HG02642 (cell line): Measurements from ENCODE around the gene PAH.

Experiments
- ATAC-seq: cut with Tn5 transposase; IDR thresholded peaks from one replicate; pipeline ENCODE4 v1.9.1; 2021; ENCODE audit warnings: mild to moderate bottlenecking; ENCODE audit not compliant: unreplicated experiment, poor library complexity

The PAH gene

DNA sequence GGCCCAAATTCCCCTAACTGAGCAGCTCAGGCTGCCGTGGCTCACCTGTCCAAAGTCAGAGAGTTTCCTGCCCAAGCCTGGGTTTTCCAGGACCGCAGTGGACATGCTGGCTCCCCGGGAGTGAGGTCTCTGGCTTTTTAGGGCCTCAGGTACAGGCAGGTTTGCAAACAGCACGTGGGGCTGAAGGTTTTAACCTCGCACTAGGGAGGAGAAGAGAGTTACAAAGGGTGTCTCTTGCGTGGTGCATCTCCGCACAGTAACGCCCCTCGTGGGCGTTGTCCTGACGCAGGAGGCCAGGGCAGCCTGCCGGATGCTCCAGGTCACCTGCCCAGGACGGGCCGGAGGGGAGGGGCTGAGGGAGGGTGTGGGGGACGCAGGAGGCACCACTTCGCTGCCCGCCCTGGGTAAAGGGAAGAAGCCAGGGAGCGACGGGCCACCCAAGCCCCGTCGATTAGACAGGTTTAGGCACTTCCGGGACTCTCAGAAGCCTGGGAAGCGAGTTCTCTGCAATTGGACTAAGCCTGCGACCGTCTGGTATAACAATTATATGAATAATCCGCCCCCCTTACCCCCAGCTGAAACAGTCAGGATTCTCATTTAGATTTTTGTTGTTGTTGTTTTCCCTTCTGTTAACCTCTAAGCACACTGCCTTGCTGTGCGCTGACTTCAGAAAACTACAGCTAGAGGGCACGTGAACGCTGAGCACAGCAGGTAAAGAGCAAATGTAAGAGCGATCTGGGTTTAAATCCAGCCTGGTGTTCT, at the start of gene PAH:
TSS of gene PAH (minus strand) at position 219 of the 762 bp plus-strand sequence. CDS start at position 105, 114 bp downstream.
- peak; percentile 68 for ATAC-seq

DNA sequence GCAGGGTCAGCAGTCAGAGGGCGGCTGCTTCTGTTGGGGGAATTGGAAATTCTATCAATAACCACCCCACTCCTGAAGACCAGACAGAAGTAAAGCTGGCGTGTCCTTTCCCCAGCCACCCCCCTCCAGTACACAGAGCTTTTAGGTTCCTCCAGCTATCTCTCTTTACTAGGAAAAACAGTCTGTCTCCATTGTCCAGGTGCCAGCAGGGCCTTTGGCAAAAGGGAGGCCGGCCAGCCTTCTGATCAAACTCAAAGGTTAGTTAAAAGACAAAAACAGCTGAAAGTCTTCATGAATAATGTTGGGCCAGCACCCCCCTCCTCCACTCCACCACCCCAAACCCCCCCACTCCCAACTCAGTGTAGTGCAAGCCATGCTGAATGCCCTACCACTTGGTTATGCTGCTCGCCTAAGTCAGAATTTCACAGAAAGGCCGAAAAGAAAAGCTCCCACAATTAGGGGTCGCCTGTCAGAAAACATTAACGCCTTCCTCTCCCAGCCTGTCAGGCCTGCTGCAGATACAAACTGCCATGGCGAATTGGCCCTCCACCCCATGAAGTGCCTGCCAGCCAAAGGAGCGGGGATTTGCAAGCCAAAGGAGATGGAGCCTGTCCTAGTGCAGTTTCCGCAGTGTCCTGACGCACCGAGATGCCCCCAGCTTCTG, 49.3 kb upstream of the PAH start:
- no peak for ATAC-seq

DNA sequence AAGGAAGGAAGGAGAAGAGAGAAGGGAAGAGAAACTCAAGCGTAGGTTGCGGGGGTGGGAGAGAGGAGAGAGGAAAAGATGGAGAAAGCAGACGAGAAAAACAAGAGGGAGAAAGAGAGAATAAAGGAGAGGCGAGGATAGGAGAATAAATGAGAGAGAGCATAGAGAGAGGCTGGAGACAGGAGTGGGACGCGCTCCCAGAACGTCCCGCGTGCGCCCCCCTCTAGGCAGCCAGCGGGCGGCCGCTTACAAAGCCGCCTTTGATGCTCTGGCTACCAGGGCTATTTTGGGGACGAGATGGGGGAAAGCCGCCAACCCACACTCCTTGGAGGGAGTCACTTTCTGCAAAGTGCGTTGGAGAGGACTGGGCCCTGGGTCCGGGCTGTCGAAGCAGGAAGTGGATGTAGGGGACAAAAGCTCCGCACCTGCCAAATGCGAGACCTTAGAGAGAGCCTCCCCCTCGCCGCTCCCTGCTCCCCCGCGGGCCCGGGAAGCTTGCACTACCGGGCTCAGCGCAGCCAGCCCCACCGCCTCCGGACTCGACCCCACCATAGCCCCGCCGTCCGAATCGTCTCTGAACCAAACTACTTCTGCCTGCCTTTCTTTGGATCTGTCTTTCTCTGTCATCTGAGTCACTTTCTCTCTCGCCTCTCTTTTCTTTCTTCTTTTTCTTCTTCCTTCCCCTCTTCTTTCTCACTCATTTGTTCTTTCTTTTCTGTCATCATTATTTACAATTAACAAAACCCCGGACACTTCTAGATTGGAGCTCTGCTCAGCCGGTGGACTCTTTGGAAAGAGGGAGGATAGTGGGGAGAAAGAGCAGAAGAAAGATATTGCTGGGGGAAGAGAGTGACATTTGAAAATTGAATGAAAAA, 48.5 kb upstream of the PAH start:
- ATAC-seq = peak; percentile 46

GRCh38 chr12:102964872-102965271, 47.8 kb upstream of the PAH start:
- ATAC-seq = peak; percentile 76

- ATAC-seq = no peak
These were observed 46.8 kb upstream of the PAH start for GRCh38 chr12:102963796-102964195.

DNA sequence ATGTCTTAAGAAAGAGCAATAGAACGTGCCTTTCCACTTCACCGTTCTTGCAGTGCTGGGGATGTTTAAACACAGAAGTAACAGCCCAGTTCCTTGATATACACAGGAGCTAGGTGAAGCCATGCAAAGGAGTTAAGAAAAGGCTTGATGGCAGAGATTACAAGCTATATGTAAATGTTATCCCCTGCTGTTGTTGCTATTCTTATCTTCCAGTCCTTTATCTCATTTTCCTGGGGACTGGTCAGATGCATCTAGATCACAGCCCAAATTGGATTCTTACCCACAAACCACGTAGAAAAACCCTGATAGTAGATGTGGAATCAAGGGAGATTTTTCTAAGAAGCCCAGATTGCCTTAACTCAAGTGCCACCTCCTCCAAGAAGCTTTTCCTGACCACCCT, 45.9 kb upstream of the PAH start:
- ATAC-seq = no peak

GRCh38 chr12:102962532-102962931, 45.5 kb upstream of the PAH start:
- ATAC-seq = no peak

GRCh38 chr12:102961466-102961855, 44.4 kb upstream of the PAH start:
- no peak for ATAC-seq

DNA sequence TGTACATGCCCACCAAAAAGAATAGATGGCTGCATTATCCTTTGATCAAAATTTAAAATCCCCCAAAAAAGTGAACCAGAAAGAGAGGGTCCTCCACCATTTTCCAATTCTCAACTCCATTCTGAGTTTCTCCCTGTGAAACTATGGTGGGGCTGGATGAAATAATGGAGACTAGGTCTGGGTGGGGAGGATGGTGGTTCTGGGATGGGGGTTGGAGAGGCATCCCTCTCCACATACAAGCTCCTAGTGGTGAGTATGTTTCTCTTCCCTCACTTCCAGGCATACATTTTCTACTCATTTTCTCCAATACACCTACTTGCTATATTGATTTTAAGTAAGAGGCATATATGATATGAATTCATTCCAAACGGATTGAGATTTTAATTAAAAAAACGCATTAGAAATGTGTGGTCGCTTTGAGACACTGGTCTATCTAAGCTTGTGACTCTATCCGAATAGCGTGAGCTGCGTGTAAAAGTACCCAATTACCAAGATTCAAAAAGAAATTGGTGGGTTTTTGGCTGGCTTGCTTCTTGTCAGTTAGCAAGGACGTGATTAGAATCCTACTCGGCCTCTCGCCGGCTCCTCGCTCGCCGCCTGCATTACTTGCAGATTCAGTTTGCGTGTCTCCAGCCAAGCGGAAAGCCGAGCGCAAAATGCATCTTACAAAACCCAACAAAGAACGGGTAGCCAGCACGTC, 43.9 kb upstream of the PAH start:
- ATAC-seq = no peak

DNA sequence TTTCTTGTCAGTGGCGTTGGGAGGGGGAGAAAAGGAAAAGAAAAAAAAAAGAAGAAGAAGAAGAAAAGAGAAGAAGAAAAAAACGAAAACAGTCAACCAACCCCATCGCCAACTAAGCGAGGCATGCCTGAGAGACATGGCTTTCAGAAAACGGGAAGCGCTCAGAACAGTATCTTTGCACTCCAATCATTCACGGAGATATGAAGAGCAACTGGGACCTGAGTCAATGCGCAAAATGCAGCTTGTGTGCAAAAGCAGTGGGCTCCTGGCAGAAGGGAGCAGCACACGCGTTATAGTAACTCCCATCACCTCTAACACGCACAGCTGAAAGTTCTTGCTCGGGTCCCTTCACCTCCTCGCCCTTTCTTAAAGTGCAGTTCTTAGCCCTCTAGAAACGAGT, 42.3 kb upstream of the PAH start:
- ATAC-seq = no peak

DNA sequence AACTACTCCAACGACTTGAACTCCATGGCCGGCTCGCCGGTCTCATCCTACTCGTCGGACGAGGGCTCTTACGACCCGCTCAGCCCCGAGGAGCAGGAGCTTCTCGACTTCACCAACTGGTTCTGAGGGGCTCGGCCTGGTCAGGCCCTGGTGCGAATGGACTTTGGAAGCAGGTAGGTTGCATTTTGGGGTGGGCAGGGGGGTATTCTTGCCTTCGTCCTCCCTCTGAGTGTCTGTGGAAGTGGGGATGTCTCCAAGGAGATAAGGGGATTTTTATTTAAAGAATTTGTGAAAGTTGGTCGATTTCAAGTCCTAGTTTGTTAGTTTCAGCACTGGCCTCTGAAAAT, 41.8 kb upstream of the PAH start:
- ATAC-seq = peak; percentile 5

- ATAC-seq = peak; percentile 61
These were observed 41.2 kb upstream of the PAH start for GRCh38 chr12:102958073-102958829.

GRCh38 chr12:102957339-102958050, 40.5 kb upstream of the PAH start, which contains the start of gene ASCL1:
TSS of gene ASCL1 (plus strand) at chr12:102957674. CDS start at chr12:102958245, 571 bp downstream.
- ATAC-seq = no peak

- no peak for ATAC-seq
These were observed 39.8 kb upstream of the PAH start for GRCh38 chr12:102956738-102957327.

GRCh38 chr12:102955926-102956737, 39.1 kb upstream of the PAH start:
- ATAC-seq = no peak

- no peak for ATAC-seq
These were observed 37.1 kb upstream of the PAH start for GRCh38 chr12:102954134-102954533.

DNA sequence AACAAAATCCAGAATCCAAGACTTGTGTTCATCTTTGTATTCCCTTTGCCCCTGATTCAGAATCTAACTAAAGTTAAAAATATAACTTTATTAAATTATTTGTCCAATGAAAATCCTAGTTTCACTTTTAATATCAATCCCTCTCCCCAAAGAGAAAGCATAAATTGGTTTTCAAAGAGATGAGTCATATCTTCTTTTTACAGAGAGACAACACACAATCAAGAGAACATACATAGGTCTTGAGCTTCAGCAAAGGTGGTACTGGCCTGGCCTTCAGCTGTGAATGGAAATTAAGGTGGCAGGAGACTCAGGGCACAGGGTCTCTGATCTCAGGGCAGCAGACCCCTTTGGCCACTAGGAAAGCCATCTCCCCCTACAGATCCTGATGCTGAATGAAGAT, 36.2 kb upstream of the PAH start:
- no peak for ATAC-seq

DNA sequence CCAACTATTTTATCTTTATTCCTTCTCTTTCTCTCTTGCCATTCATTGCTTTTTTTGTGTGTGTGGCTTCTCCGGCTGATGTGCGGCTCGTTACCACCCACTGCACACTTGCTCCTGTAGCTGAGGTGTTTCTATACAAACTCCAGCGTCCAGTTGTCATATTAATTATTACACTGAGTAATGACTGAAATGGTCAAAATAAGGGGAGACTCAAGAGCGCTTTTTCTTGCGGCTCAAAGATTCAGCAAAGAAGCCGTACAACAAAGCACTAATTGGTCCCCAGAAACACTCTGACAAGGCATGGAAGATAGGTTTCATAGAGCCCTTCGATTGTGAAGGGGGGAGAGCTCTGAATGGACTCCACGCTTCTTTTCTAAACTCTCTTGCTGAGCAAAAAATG, 34.8 kb upstream of the PAH start:
- ATAC-seq = no peak
